Tibial artery (tissue), 4 donors: ENCODE measurements around the gene HDAC4.
A peak's percentile ranks its signal among the peaks of the same experiment; 100 is the strongest.

ENCODE experiments used
- DNase-seq, 2 donors: peaks; one replicate each; pipeline ENCODE4 v3.0.0-alpha.2; 2019
- H3K27ac ChIP-seq, 2 donors: fragments of 200-600 bp; sonication (generic) in 1 of 2; 1 replicate in 1 of 2; 2 replicates in 1 of 2; pipeline ENCODE4 v1.5.1; 2018 to 2019; ENCODE audit warnings: mild to moderate bottlenecking in 1 of 2
- H3K27me3 ChIP-seq, 2 donors: fragments of 200-600 bp; sonication (generic) in 1 of 2; one replicate each; pipeline versions ENCODE4 v1.5.1 to v1.6.0; 2016 to 2019
- H3K36me3 ChIP-seq, 3 donors: fragments of 200-600 bp; sonication (generic) in 2 of 3; one replicate each; pipeline ENCODE4 v1.5.1; 2016 to 2019; ENCODE audit warnings: mild to moderate bottlenecking in 2 of 3
- H3K4me1 ChIP-seq, 4 donors: fragments of 200-600 bp; sonication (generic) in 2 of 4; 1 replicate in 3 of 4; 2 replicates in 1 of 4; pipeline ENCODE4 v1.5.1; 2016 to 2019
- H3K4me3 ChIP-seq, 2 donors: fragments of 200-600 bp; sonication (generic) in 1 of 2; 1 replicate in 1 of 2; 2 replicates in 1 of 2; pipeline ENCODE4 v1.5.1; 2018 to 2019; ENCODE audit warnings: mild to moderate bottlenecking in 2 of 2
- H3K9me3 ChIP-seq, 3 donors: fragments of 200-600 bp; sonication (generic) in 1 of 3; one replicate each; pipeline ENCODE4 v1.5.1; 2016 to 2019
- intact Hi-C: fragments of 100-400 bp; cut with DNase I; formaldehyde crosslinking; loops from one replicate; pipeline ENCODE4 v1.15.0; 2023; ENCODE audit warnings: low total_unique reads
- TF ChIP-seq, protein P1 (sequence below), 2 experiments: fragments of 200-600 bp in 1 of 2; fragments of 450-650 bp in 1 of 2; IDR thresholded peaks; one replicate each; pipeline ENCODE4 v1.5.1; 2017 to 2019; ENCODE audit warnings: antibody characterized with exemption in 2 of 2, mild to moderate bottlenecking in 1 of 2, moderate library complexity in 1 of 2

Gene HDAC4

DNA sequence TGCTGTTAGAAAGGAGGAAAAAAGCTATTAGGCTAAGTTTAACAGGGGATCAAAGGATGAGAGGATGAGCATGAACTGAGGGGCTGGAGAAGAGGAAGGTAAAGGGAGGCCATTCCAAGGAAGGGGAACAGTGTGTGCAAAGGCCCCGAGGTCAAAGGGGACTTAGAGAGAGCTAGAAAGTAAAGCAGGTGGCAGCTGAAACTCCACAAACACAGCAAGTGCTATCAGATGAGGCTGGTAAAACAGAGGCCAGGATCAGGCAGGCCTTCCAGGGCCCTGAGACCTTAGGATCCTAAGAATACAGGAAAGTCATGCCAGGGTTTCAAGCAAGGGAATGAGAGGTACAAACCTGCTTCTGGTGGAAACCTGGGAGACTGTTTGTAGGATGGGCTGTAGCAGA lies 5.8 kb downstream of the HDAC4 start:
- Histone ChIP-seq H3K4me3 (no peak overlapping the region), H3K27ac (no peak overlapping the region), H3K36me3 (no peaks in the 10 kb centered on the region), H3K9me3 (no peaks in the 10 kb centered on the region), H3K4me1 (peaks cover 0 to 36% (median 13%) of the 10 kb centered on the region in 4 donors), H3K27me3 (no peaks in the 10 kb centered on the region)
- DNase-seq, result no peak
- intact Hi-C loops, result loop anchor here (5.0 to 10.0 kb wide), 5 partner anchors 80 to 350 kb away; no protein-coding TSS in a partner anchor
- TF ChIP-seq, protein P1, sequence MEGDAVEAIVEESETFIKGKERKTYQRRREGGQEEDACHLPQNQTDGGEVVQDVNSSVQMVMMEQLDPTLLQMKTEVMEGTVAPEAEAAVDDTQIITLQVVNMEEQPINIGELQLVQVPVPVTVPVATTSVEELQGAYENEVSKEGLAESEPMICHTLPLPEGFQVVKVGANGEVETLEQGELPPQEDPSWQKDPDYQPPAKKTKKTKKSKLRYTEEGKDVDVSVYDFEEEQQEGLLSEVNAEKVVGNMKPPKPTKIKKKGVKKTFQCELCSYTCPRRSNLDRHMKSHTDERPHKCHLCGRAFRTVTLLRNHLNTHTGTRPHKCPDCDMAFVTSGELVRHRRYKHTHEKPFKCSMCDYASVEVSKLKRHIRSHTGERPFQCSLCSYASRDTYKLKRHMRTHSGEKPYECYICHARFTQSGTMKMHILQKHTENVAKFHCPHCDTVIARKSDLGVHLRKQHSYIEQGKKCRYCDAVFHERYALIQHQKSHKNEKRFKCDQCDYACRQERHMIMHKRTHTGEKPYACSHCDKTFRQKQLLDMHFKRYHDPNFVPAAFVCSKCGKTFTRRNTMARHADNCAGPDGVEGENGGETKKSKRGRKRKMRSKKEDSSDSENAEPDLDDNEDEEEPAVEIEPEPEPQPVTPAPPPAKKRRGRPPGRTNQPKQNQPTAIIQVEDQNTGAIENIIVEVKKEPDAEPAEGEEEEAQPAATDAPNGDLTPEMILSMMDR (IDR thresholded peaks at IDR 0.05), result no peak

DNA sequence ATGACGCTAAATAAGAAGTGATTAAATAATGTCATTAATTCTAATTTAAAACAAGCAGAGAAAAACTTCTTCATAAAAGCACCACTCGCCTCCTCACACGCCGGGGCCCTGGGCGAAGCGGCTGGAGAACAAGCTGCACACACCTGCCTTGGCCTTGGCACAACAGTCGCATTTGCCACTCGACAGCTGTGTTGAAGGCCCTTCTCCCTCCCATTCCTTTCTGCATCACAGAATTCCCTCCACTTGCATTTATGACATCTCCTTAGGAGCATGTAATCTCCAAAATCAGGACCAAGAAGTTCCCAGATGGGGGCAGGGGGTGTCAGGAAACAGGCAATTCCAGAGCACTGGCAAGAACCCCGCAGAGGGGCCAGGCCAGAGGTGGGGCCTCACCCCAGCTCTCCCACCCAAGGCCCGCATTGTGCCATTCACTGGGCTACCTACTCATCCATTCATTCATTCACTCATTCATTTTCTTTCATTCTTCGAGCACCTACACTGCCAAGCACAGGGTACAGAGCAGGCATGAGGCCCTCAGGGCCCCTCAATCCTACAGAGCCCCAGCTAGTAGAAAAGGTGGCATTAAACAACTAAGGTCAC lies 6.4 kb downstream of the HDAC4 start:
- H3K4me3 ChIP-seq, result no peak overlapping the region
- intact Hi-C loops, result loop anchor here (5.0 to 10.0 kb wide), 3 partner anchors 80 to 350 kb away; no protein-coding TSS in a partner anchor
- no peaks in the 10 kb centered on the region for H3K9me3 ChIP-seq
- no peak overlapping the region for H3K27ac ChIP-seq
- DNase-seq, result no peak
- no peaks in the 10 kb centered on the region for H3K27me3 ChIP-seq
- H3K4me1 ChIP-seq, result peaks cover 0 to 31% (median 11%) of the 10 kb centered on the region in 4 donors
- TF ChIP-seq, protein P1 (IDR thresholded peaks at IDR 0.05), result no peak
- H3K36me3 ChIP-seq, result peaks cover 0 to 1% (median under 1%) of the 10 kb centered on the region in 3 donors

DNA sequence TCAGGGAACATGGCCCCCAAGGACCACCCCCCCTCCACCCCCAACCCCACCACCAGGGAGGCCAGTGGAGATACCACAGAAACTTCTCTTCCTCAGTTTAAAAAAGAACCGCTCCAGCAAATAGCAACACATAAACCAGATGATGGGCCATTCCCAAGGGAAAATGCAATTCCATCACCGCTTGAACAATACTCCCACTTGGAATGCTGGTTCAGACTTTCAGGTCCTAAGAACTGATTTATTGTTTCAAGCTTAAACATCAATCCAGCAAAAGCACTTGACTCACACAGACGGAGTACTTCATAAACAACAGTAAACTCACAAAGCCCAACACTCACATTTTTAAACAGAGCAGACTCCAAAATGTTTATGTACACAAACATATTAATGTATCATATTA lies 6.9 kb downstream of the HDAC4 start:
- intact Hi-C loops, result loop anchor here (5.0 to 10.0 kb wide), 3 partner anchors 79 to 349 kb away; no protein-coding TSS in a partner anchor
- H3K36me3 ChIP-seq, result peaks cover 0 to 5% (median 4%) of the 10 kb centered on the region in 3 donors
- no peak for DNase-seq

DNA sequence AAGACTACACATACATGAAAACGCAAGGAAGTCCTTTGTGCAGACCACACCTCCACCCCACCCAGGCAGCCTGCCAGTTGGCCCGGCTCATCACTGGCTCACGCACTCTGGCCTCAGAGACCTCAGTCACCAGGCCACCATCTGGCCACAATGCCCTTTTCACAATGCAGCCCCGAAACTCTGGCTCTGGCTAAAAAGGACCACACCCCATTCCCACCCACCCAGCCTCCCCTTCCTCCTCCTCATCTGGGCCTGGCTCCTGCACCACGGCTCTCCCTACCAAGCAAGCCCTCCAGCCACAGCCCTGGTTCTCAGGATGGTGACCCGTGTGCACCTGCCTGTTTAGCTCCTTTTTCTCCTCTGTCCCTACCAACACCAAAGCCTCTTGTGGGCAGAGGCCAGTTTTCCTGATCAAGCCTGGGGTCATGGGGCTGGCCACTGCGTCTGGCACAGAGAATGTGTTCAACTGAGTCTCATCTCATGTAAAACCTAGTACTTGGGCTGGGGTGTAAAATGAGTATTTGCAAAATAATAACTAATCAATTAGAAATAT lies 7.4 kb downstream of the HDAC4 start:
- H3K4me3 ChIP-seq, result no peak overlapping the region
- TF ChIP-seq, protein P1 (IDR thresholded peaks at IDR 0.05), result no peak
- intact Hi-C loops, result loop anchor here (5.0 to 10.0 kb wide), 3 partner anchors 79 to 349 kb away; no protein-coding TSS in a partner anchor
- H3K4me1 ChIP-seq, result peaks cover 0 to 23% (median 6%) of the 10 kb centered on the region in 4 donors
- peak in 1 of 2 donors; percentile 65 for DNase-seq
- H3K27me3 ChIP-seq, result no peaks in the 10 kb centered on the region
- peaks cover 0 to 5% (median 4%) of the 10 kb centered on the region in 3 donors for H3K36me3 ChIP-seq
- no peak overlapping the region for H3K27ac ChIP-seq
- H3K9me3 ChIP-seq, result no peaks in the 10 kb centered on the region

More for the DNA sequence above, 6.9 kb downstream of the HDAC4 start:
- no peak overlapping the region for H3K4me3 ChIP-seq
- TF ChIP-seq, protein P1 (IDR thresholded peaks at IDR 0.05), result no peak
- H3K9me3 ChIP-seq, result no peaks in the 10 kb centered on the region
- H3K27me3 ChIP-seq, result no peaks in the 10 kb centered on the region
- H3K4me1 ChIP-seq, result peaks cover 0 to 26% (median 8%) of the 10 kb centered on the region in 4 donors
- H3K27ac ChIP-seq, result no peak overlapping the region

DNA sequence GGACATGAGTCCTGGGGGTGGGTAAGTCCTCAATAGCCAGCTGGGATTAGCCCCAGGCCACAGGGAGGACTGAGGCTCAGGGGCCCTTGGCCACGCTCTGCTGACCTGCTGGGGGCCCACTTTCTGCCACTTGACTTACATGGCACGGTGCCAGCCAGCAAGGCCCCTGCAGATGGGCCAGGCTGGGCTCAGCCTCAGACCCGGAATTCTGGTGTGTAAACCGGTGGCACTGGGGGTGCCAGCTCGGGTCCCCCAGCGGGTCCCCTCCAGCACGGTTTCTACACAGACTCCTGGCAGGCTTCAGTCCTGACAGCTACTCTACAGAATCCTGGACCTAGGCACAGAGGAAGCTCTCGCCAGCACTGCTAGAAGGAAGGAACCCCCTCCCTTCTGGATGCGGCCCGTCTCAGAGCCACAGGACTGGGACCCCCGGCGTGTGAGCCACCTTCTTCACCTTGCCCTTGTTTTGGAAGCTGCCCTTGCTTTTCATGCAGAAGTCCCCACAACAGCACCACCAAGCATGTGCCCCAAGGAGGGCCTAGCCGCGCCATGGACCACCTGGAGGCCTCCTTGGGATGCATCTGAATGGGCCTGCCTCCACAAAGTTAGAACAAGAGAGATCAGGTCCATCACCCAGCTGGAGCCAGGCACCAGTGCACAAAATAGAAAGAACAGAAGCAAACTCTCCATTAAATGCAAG lies 8.0 kb downstream of the HDAC4 start:
- peaks cover 2 to 5% (median 4%) of the 10 kb centered on the region in 3 donors for H3K36me3 ChIP-seq
- no peaks in the 10 kb centered on the region for H3K27me3 ChIP-seq
- no peak overlapping the region for H3K4me3 ChIP-seq
- TF ChIP-seq, protein P1 (IDR thresholded peaks at IDR 0.05), result no peak
- H3K4me1 ChIP-seq, result peaks cover 0 to 19% (median 5%) of the 10 kb centered on the region in 4 donors
- intact Hi-C loops, result loop anchor here (5.0 to 10.0 kb wide), 3 partner anchors 78 to 348 kb away; no protein-coding TSS in a partner anchor
- peak in 1 of 2 donors; percentile 44 for DNase-seq
- H3K9me3 ChIP-seq, result no peaks in the 10 kb centered on the region
- H3K27ac ChIP-seq, result no peak overlapping the region
